ENCODE data around the gene PRPF6.

PRPF6 gene

GRCh38 chr20:64035933-64036345 is 55.0 kb downstream of the PRPF6 start, which contains the start of gene C20orf204:
Gene C20orf204 (plus strand): TSS chr20:64036182. CDS start chr20:64036324, 142 bp downstream.
- no peak for DNase-seq (ENCODE audit: low read depth)

GRCh38 chr20:64036346-64037198 is 55.6 kb downstream of the PRPF6 start:
- no peak for DNase-seq (ENCODE audit: low read depth)

- DNase-seq (ENCODE audit: low read depth) = no peak
These were observed 56.2 kb downstream of the PRPF6 start for GRCh38 chr20:64037199-64037497.

- no peak for DNase-seq (ENCODE audit: low read depth)
These were observed 56.7 kb downstream of the PRPF6 start for GRCh38 chr20:64037498-64038213.

- DNase-seq (ENCODE audit: low read depth) = no peak
These were observed 57.3 kb downstream of the PRPF6 start for GRCh38 chr20:64038224-64038564.

- peak; percentile 69 for DNase-seq (ENCODE audit: low read depth)
These were observed 57.8 kb downstream of the PRPF6 start for GRCh38 chr20:64038565-64039292.

- DNase-seq (ENCODE audit: low read depth) = no peak
These were observed 58.6 kb downstream of the PRPF6 start for GRCh38 chr20:64039293-64040160.

GRCh38 chr20:64040231-64041039 is 59.5 kb downstream of the PRPF6 start:
- DNase-seq (ENCODE audit: low read depth) = no peak

- DNase-seq (ENCODE audit: low read depth) = no peak
These were observed 60.3 kb downstream of the PRPF6 start for GRCh38 chr20:64041040-64041780.

GRCh38 chr20:64041781-64042053 is 60.8 kb downstream of the PRPF6 start:
- no peak for DNase-seq (ENCODE audit: low read depth)

- no peak for DNase-seq (ENCODE audit: low read depth)
These were observed 61.3 kb downstream of the PRPF6 start for GRCh38 chr20:64042054-64042781.

- no peak for DNase-seq (ENCODE audit: low read depth)
These were observed 62.8 kb downstream of the PRPF6 start for GRCh38 chr20:64043768-64044167.

- no peak for DNase-seq (ENCODE audit: low read depth)
These were observed 63.7 kb downstream of the PRPF6 start for GRCh38 chr20:64044484-64045247.

GRCh38 chr20:64045346-64046011 is 64.5 kb downstream of the PRPF6 start:
- no peak for DNase-seq (ENCODE audit: low read depth)

GRCh38 chr20:64047046-64047389 is 66.1 kb downstream of the PRPF6 start:
- no peak for DNase-seq (ENCODE audit: low read depth)

- no peak for DNase-seq (ENCODE audit: low read depth)
These were observed 67.1 kb downstream of the PRPF6 start for GRCh38 chr20:64047968-64048401.

- DNase-seq (ENCODE audit: low read depth) = no peak
These were observed 67.6 kb downstream of the PRPF6 start for GRCh38 chr20:64048402-64049044.
